Frontal cortex (tissue), 4 donors: ENCODE results near the gene USP40. TPM values are rescaled to one million over a fixed set of nuclear protein-coding genes. Genes with fewer than 3 reads are reported as not detected.

ENCODE experiments used
- DNase-seq, 2 donors: peaks; one replicate each; pipeline ENCODE4 v3.0.0; 2012; ENCODE audit warnings: low spot score in 2 of 2
- FAIRE-seq: peaks from 2 replicates; lab custom pipeline; 2012; peaks lifted over from hg19 to GRCh38; lab: Jason Lieb, UNC
- total RNA-seq: library from RNA; depleted of rRNA; stranded (reverse); fragments of >200 nt; gene quantifications from one replicate; pipeline ENCODE4 v1.2.3, GENCODE V29; 2014
- donor health status: control.
- donor health status: control.
- donor health status: control.

Gene USP40
- total RNA-seq, 1 donor from 2014 or later, result 5.3 TPM

DNA sequence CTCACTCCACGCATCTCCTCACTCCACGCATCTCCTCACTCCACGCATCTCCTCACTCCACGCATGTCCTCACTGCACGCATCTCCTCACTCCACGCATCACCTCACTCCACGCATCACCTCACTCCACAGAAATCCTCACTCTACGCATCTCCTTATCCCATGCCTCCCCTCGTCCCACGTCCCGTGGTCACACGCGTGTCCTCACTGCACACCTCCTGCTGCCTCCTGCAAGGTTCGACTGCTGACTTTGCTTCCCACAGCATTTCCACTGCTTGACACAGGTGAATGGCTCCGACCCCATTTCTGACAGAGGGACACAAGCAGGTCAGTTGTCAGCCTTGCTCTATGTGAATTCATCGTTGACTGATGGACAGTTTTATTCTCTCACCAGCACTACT, 103.0 kb downstream of the USP40 start:
- no peak for DNase-seq
- no peak for FAIRE-seq

DNA sequence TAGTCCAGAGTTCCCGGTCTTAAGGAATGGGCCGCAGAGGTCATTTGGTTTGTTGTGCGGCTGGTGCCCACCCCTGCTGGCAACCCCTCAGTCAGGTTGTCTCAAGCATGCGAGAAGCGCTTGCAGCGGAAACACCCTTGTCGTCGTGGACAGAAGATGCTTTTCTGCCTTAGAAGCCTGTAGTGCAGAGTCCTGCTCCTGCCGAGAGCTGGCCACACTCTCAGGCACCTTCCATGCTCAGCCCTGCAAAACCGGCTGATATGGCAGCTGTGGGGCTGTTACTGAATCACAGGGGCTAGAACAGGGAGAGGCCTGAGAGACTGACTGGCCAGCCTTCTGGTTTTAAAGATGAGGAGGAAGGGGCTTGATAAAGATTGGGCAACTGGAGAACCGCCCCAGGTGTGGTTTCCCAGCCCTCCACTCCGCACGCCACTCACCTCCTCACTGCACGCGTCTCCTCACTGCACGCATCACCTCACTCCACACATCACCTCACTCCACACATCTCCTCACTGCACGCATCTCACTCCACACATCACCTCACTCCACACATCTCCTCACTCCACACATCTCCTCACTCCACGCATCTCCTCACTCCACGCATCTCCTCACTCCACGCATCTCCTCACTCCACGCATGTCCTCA, 103.6 kb downstream of the USP40 start:
- no peak for DNase-seq
- FAIRE-seq, result no peak

DNA sequence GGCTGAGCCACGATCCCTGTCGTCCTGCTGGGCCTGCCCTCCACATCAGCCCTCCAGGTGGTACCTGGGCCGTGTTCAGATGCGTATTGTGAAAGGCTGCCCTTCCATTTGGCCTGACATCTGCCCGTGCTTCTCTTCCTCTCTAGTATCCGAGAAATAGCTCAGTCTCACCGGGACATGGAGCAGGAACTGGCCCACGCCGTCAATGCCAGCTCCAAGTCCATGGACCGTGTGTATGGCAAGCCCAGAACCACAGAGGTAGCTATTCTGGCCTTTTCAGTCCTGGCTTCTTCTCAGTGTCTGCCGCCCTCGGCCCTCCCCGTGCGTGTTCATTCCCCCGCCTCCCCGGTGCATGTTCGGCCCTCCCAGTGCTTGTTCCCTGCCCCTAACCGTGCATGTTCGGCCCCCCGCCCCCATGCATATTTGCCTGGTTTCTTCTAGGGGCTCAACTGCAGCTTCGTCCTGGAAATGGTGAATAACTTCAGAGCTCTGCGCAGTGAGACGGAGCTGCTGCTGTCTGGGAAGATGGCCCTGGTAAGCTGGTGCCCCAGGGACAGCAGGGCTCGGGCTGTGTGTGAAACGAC, 104.3 kb downstream of the USP40 start:
- no peak for DNase-seq
- FAIRE-seq, result no peak

DNA sequence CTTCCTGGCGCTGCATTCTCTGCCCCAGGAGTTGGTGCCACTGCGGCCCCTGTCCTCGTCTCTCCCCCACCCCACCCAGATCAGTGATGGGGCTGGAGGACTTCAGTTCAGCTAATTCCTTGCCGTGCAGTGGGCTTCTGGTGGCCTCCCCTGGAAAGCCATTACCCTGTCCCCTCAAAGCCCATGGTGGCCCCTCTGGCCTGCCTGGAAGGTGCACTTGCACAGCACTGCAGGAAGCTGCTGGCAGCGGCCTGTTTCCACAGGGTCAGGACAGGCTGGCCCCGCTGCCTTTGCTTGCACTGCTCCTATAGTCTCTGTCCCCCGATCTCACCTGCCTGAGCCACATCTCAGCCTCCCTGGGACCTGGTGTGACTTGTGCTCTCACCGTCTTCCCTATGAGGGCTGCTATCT, 105.1 kb downstream of the USP40 start:
- no peak for DNase-seq
- no peak for FAIRE-seq

- DNase-seq (no peak), FAIRE-seq (no peak)
Observed at GRCh38 chr2:233460726-233461441, 105.7 kb downstream of the USP40 start.

DNA sequence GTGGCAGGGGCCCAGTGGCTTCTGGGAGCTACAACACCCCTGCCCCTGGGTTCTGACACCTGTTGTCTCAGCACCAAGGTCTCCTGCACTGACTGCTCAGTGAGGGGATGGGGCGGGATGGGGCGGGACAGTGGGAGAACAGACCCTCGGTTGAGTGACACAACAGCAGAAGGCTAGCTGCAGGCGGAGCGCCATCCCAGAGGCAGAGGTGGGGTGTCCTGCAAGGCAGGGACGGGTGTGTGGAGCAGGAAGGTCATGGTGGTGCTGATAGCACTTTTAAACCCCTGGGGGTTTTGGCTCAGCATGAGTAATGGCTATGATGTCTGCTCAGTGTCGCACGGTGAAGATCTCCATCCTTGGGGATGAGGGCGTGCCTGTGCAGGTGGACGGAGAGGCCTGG, 107.2 kb downstream of the USP40 start:
- DNase-seq, result no peak
- no peak for FAIRE-seq

GRCh38 chr2:233458826-233459225, 107.8 kb downstream of the USP40 start:
- no peak for DNase-seq
- no peak for FAIRE-seq

DNA sequence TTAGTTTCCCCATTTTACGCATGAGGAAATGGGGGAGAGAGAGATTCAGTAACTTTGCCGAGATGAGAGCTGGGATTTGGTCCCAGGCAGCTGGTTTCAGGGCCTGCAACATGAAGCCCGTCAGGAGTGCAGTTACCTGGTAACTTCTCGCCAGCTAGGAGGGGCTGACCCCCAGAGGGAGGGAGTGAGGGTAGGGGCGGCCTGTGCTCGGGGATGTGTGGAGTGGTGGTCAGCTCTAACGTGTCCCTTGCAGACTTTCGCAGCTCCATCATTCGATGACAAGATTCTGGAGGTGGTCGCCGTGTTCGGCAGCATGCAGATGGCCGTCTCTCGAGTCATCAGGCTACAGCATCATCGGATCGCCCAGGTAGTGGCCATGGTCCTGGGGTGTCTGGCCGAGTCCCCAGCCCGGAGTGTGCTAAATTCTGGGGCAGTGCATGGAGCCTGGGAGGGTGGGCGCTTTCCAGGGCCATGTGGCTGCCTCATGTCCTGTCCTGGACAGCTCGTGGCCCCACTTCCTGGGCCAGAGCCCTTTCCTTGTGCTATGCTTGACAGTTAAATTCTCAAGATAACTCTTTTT, 108.5 kb downstream of the USP40 start:
- DNase-seq (no peak), FAIRE-seq (no peak)

DNA sequence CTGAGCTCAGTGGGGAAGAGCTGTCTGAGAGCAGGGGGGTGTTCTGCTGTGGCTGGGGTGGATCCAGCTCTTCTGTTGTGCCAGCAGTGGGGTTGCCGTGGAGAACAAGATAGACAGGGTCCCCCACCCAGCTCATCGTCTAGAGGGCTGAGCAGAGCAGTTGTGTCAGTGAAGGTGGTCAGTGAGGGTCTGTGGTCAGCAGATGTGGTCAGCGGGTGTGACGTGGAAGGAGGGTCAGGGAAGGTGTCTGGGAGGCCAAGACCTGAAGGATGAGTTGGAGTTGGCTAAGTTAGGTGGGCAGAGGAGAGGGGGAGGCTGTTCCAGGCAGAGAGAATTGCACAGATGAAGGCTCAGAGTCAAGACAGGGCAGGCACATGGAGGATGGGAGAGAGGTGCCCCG, 109.2 kb downstream of the USP40 start:
- FAIRE-seq, result no peak
- no peak for DNase-seq

- FAIRE-seq (no peak), DNase-seq (no peak)
Observed at GRCh38 chr2:233456934-233457333, 109.6 kb downstream of the USP40 start.

DNA sequence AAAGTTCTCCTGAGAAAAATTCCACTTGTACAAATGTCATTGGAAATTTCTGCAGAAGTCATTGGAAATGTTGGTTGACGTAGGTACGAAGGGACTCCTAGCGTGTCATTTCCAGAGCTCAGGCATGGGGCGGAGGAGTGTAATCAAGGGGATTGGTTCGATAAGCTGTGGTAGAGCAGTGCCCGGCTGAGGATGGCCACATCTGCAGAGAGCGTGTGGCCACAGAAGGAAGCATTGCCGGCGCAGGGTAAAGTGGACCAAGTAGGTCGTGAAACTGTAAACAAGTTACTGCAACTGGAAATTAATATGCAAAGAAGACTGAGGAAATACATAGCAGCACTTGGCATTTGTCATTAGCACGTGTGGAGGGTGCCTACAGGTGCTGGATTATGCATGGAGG, 110.5 kb downstream of the USP40 start:
- FAIRE-seq (no peak), DNase-seq (no peak)

DNA sequence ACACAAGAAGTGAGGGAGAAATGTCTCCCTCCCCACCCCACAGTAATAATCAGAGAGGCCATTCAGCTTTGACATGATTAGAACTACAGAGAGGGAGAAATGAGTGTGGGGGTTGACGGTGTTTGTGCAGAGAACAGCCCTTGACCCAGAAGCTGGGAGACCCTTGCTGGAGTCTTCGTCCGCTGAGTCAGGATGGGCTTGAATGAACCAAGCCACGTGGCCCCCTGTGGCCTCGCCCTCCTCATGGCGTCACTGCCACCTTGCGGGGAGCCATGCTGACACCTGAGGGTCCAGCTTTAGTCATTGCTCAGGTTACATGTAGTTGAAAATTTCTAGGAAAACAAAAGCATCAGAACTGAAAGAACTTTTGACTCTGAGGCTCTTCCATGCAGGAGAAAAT, 111.1 kb downstream of the USP40 start:
- no peak for FAIRE-seq
- no peak for DNase-seq

GRCh38 chr2:233455006-233455405, 111.6 kb downstream of the USP40 start:
- no peak for DNase-seq
- no peak for FAIRE-seq

DNA sequence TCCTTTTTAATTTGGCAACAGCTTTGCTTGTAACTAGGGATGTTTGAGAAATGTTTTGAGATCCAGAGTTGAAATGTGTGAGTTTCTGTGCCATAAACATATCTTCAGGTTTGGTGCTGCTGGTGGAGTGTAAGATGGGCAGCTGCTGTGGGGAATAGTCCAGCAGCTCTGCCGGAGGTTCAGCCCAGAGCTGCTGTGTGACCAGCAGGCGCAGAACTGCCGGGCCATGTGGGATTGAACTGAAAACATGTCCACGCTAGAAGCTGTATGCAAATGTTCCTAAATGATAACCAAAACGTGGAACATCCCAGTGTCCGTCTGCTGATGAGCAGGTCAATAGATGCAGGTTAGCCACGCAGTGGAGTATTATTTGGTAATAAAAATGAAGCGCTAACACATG, 112.7 kb downstream of the USP40 start:
- FAIRE-seq, result no peak
- no peak for DNase-seq

DNA sequence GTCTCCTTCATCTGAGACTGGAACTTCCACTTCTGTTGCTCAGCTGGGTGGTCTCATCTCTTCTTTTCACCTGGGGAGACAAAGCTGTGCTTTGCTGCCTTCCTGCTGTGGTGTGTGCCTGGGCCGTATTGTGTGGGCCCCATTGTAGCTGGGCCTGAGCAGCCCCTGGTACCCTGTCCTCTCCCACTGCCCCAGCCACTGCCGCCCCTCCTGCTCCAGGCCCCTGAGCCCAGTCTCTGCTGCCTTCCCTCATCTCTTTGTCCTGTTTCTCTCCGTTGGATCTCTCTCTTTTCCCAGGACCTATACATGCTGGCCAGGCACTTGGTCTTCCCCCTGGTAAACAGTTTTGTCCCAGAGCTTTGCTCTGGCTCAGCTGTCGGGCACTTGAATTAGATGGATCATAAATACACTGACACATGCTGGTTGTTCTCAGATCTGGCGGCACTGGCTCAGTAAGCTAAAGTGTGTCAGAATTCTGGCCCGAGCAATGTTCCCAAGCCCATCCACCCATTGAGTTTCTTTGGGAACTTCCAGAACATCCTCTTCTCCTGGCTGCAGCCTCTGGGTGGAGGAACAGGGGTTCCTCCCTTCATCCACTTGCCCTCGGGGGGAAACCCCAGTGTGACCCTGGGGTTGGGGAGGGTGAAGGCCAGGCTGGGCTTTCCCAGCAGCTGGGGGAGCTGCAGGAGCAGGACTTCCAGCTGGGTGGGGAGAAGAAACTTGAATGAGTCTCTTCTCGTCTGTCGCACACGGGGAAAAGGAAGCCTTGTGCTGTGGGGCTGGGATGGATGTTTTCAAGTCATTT, 113.3 kb downstream of the USP40 start:
- DNase-seq (no peak), FAIRE-seq (no peak)

DNA sequence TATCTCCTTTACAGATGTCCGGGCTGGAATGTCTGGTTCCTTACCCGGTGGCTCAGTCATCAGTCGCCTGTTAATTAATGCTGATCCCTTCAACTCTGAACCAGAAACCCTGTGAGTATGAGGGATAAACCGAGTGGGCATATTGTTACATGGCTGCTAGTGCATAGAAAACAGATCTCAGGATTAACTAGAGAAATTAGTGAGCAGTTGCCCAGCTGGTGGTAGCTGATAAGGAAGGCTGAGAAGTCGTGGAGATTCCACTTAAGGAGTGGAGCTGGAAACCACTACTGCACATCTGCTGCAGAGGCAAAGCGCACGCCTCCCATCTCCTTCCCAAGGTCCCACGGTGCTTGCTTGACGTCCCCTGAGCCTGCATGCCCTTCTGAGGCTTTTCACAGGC, 114.6 kb downstream of the USP40 start:
- FAIRE-seq, result no peak
- no peak for DNase-seq

GRCh38 chr2:233450864-233451575, 115.6 kb downstream of the USP40 start:
- DNase-seq (no peak), FAIRE-seq (no peak)

GRCh38 chr2:233449921-233450863, 116.4 kb downstream of the USP40 start:
- FAIRE-seq (no peak), DNase-seq (no peak)
